SK-N-SH treated with all-trans-retinoic acid at 6 μM for 48 hours (cell line): ENCODE measurements around the gene CYP27C1.

Source experiments
- ATAC-seq: fragments of 200-7000 bp; cut with Tn5 transposase; 3 replicates; pipeline ENCODE4 v1.9.1; 2020; ENCODE audit warnings: mild to moderate bottlenecking, moderate library complexity
- BACH2 ChIP-seq: fragments of 250-450 bp; sonication (Bioruptor Pico); IDR thresholded peaks from 2 replicates; pipeline ENCODE4 v1.9.0; 2021; ENCODE audit warnings: mild to moderate bottlenecking, borderline replicate concordance
- CSDC2 ChIP-seq: fragments of 250-450 bp; sonication (Bioruptor Pico); IDR thresholded peaks from 2 replicates; pipeline ENCODE4 v1.5.0; 2020; ENCODE audit warnings: mild to moderate bottlenecking, moderate library complexity
- CSRNP3 ChIP-seq: fragments of 250-450 bp; sonication (Bioruptor Pico); IDR thresholded peaks from 2 replicates; pipeline ENCODE4 v1.5.1; 2021; ENCODE audit warnings: mild to moderate bottlenecking, moderate library complexity
- ESRRG ChIP-seq: fragments of 250-450 bp; sonication (Bioruptor Pico); IDR thresholded peaks from 2 replicates; pipeline ENCODE4 v1.6.1; 2021; ENCODE audit warnings: mild to moderate bottlenecking
- GLIS3 ChIP-seq: fragments of 250-450 bp; sonication (Bioruptor Pico); IDR thresholded peaks from 2 replicates; pipeline ENCODE4 v1.5.0; 2020; ENCODE audit warnings: mild to moderate bottlenecking, moderate library complexity
- ISL1 ChIP-seq: fragments of 250-450 bp; sonication (Bioruptor Pico); IDR thresholded peaks from 2 replicates; pipeline ENCODE4 v2.1.2; 2022; ENCODE audit warnings: mild to moderate bottlenecking, moderate library complexity
- OSR1 ChIP-seq: fragments of 250-450 bp; sonication (Bioruptor Pico); IDR thresholded peaks from 2 replicates; pipeline ENCODE4 v1.8.0; 2022; ENCODE audit warnings: moderate library complexity, mild to moderate bottlenecking, inconsistent platforms
- PATZ1 ChIP-seq: fragments of 250-450 bp; sonication (Bioruptor Pico); IDR thresholded peaks from 2 replicates; pipeline ENCODE4 v1.8.0; 2020; ENCODE audit warnings: mild to moderate bottlenecking, moderate library complexity, borderline replicate concordance
- PPARA ChIP-seq: fragments of 250-450 bp; sonication (Bioruptor Pico); IDR thresholded peaks from 2 replicates; pipeline ENCODE4 v1.5.0; 2020; ENCODE audit warnings: mild to moderate bottlenecking, borderline replicate concordance
- RARB ChIP-seq: fragments of 250-450 bp; sonication (Bioruptor Pico); IDR thresholded peaks from 2 replicates; pipeline ENCODE4 v1.8.0; 2021; ENCODE audit warnings: mild to moderate bottlenecking, moderate library complexity
- SNAI2 ChIP-seq: fragments of 250-450 bp; sonication (Bioruptor Pico); IDR thresholded peaks from 2 replicates; pipeline ENCODE4 v1.5.0; 2020; ENCODE audit warnings: mild to moderate bottlenecking, moderate library complexity
- TCF4 ChIP-seq: fragments of 250-450 bp; sonication (Bioruptor Pico); IDR thresholded peaks from 2 replicates; pipeline ENCODE4 v1.8.0; 2021; ENCODE audit warnings: mild to moderate bottlenecking, moderate library complexity, borderline replicate concordance
- TOX ChIP-seq: fragments of 250-450 bp; sonication (Bioruptor Pico); IDR thresholded peaks from 2 replicates; pipeline ENCODE4 v1.8.0; 2021; ENCODE audit warnings: mild to moderate bottlenecking, moderate library complexity, borderline replicate concordance
- TSHZ2 ChIP-seq: fragments of 250-450 bp; sonication (Bioruptor Pico); IDR thresholded peaks from 2 replicates; pipeline ENCODE4 v1.5.0; 2020; ENCODE audit warnings: mild to moderate bottlenecking, moderate library complexity
- ZC3H10 ChIP-seq: fragments of 250-450 bp; sonication (Bioruptor Pico); IDR thresholded peaks from 2 replicates; pipeline ENCODE4 v1.5.1; 2021; ENCODE audit warnings: mild to moderate bottlenecking, moderate library complexity
- ZFP3 ChIP-seq: fragments of 250-450 bp; sonication (Bioruptor Pico); IDR thresholded peaks from 2 replicates; pipeline ENCODE4 v1.5.0; 2020; ENCODE audit warnings: mild to moderate bottlenecking, moderate library complexity
- ZFP30 ChIP-seq: fragments of 450-650 bp; formaldehyde crosslinking; IDR thresholded peaks from 2 replicates; pipeline ENCODE4 v1.5.0; 2022; ENCODE audit warnings: mild to moderate bottlenecking, moderate library complexity
- ZNF565 ChIP-seq: fragments of 450-650 bp; formaldehyde crosslinking; conservative IDR thresholded peaks from 2 replicates; pipeline ENCODE4 v1.5.0; 2020; ENCODE audit warnings: low read depth, mild to moderate bottlenecking, moderate library complexity
- ZNF70 ChIP-seq: fragments of 450-650 bp; formaldehyde crosslinking; IDR thresholded peaks from 2 replicates; pipeline ENCODE4 v1.5.0; 2020; ENCODE audit warnings: mild to moderate bottlenecking, moderate library complexity
- ZNF8 ChIP-seq: fragments of 450-650 bp; formaldehyde crosslinking; IDR thresholded peaks from 2 replicates; pipeline ENCODE4 v1.5.0; 2020; ENCODE audit warnings: mild to moderate bottlenecking, moderate library complexity

The CYP27C1 gene

GRCh38 chr2:127185093-127185492 is 35.0 kb downstream of the CYP27C1 start:
- TF ChIP-seq ZC3H10 (CRISPR knock-in tag), result no peak
- no peak for TF ChIP-seq TCF4 (CRISPR knock-in tag)
- TF ChIP-seq ZNF565 (CRISPR knock-in tag), result no peak
- TF ChIP-seq, all 23 proteins: peak for 0
- ATAC-seq, result no peak

GRCh38 chr2:127183771-127184170 is 36.3 kb downstream of the CYP27C1 start:
- ATAC-seq, result no peak
- TF ChIP-seq ZNF565 (CRISPR knock-in tag) (no peak), TCF4 (CRISPR knock-in tag) (no peak), PATZ1 (no peak), SNAI2 (CRISPR knock-in tag) (no peak), ZNF70 (CRISPR knock-in tag) (no peak), ZC3H10 (CRISPR knock-in tag) (no peak), ZFP30 (CRISPR knock-in tag) (no peak), ZNF8 (CRISPR knock-in tag) (no peak), ZFP3 (CRISPR knock-in tag) (no peak), OSR1 (no peak), CSRNP3 (no peak), TSHZ2 (CRISPR knock-in tag) (no peak)

- TF ChIP-seq ISL1 (CRISPR knock-in tag), result no peak
- no peak for TF ChIP-seq TOX (CRISPR knock-in tag)
- no peak for TF ChIP-seq GLIS3 (CRISPR knock-in tag)
- no peak for TF ChIP-seq OSR1
- no peak for TF ChIP-seq ZNF565 (CRISPR knock-in tag)
- no peak for TF ChIP-seq TSHZ2 (CRISPR knock-in tag)
- TF ChIP-seq CSDC2, result no peak
- no peak for TF ChIP-seq BACH2 (CRISPR knock-in tag)
These were observed 37.3 kb downstream of the CYP27C1 start for GRCh38 chr2:127182626-127183458.

GRCh38 chr2:127181851-127182250 is 38.2 kb downstream of the CYP27C1 start:
- ATAC-seq, result no peak
- TF ChIP-seq ZC3H10 (CRISPR knock-in tag), result no peak
- no peak for TF ChIP-seq TSHZ2 (CRISPR knock-in tag)
- TF ChIP-seq PATZ1, result no peak
- TF ChIP-seq BACH2 (CRISPR knock-in tag), result no peak
- TF ChIP-seq TOX (CRISPR knock-in tag), result no peak
- TF ChIP-seq ZNF565 (CRISPR knock-in tag), result no peak
- no peak for TF ChIP-seq OSR1
- no peak for TF ChIP-seq ZNF70 (CRISPR knock-in tag)
- TF ChIP-seq PPARA (CRISPR knock-in tag), result no peak
- no peak for TF ChIP-seq RARB (CRISPR knock-in tag)
- no peak for TF ChIP-seq CSDC2
- no peak for TF ChIP-seq ESRRG (CRISPR knock-in tag)

More at GRCh38 chr2:127182626-127183458, 37.3 kb downstream of the CYP27C1 start:
- no peak for ATAC-seq
